ENCODE measurements around the gene TNFRSF1A. TPM values are rescaled to one million over a fixed set of nuclear protein-coding genes. Genes with fewer than 3 reads are reported as not detected.

TNFRSF1A gene
- total RNA-seq, 1 experiment from 2014 or later = 59.9 TPM

- Histone ChIP-seq H3K4ac (ENCODE audit: low read depth, low read length) (no peak overlapping the region), H3K27ac (ENCODE audit: insufficient read length, low read depth, low read length) (no peak overlapping the region), H3K4me2 (ENCODE audit: insufficient read depth, insufficient read length, low read length) (no peak overlapping the region), H2AK5ac (ENCODE audit: insufficient read length, low read length) (no peak overlapping the region), H2BK5ac (ENCODE audit: insufficient read length, low read length) (no peak overlapping the region), H2BK120ac (ENCODE audit: low read depth, low read length, poor library complexity, severe bottlenecking) (no peak overlapping the region), H3K56ac (ENCODE audit: insufficient read length, low read depth, low read length) (no peak overlapping the region), H2AFZ (ENCODE audit: low read length) (no peak overlapping the region), H3K14ac (ENCODE audit: insufficient read depth, low read length) (no peak overlapping the region), H3K23me2 (ENCODE audit: insufficient read length, low read depth, low read length, poor library complexity, severe bottlenecking) (peaks cover 5% of the 10 kb centered on the region), H3K4me1 (ENCODE audit: insufficient read depth, low read length) (no peaks in the 10 kb centered on the region; the same call in 1 of the 2 replicates), H3K79me1 (ENCODE audit: insufficient read depth, low read depth, low read length, poor library complexity, severe bottlenecking) (no peaks in the 10 kb centered on the region), H4K20me1 (ENCODE audit: control insufficient read depth, insufficient read depth, insufficient read length) (no peaks in the 10 kb centered on the region), H3K9me3 (ENCODE audit: control insufficient read depth, low read depth, low read length) (no peaks in the 10 kb centered on the region), H3K23ac (ENCODE audit: insufficient read length, low read depth, low read length) (no peak overlapping the region), H3K27me3 (ENCODE audit: insufficient read depth, low read length) (no peaks in the 10 kb centered on the region), H3K18ac (ENCODE audit: insufficient read length, low read depth, low read length) (no peak overlapping the region), H4K8ac (replicated peaks; ENCODE audit: insufficient read length, low read depth, low read length) (no peak overlapping the region), H2BK15ac (ENCODE audit: low read depth, low read length) (no peak overlapping the region), H2BK20ac (ENCODE audit: low read depth, low read length, poor library complexity, severe bottlenecking) (no peak overlapping the region), H3K9ac (ENCODE audit: extremely low read depth, insufficient read length, low read length) (no peak overlapping the region), H3T11ph (ENCODE audit: low read length) (no peak overlapping the region), H4K5ac (ENCODE audit: insufficient read length, low read depth, low read length) (no peak overlapping the region), H4K91ac (ENCODE audit: insufficient read length, low read depth, low read length) (no peak overlapping the region), H3K79me2 (ENCODE audit: insufficient read depth, low read length) (no peaks in the 10 kb centered on the region), H2BK12ac (ENCODE audit: insufficient read length, low read depth, low read length) (no peak overlapping the region)
- no peak overlapping the region for H3K4me3 Mint-ChIP-seq
- H3K9me3 Mint-ChIP-seq = no peaks in the 10 kb centered on the region; a peak in 1 of 5 replicates
- DNase-seq = no peak
- H3K27ac Mint-ChIP-seq = no peak overlapping the region
- peaks cover 22% of the 10 kb centered on the region for H3K27me3 Mint-ChIP-seq (ENCODE audit: low read depth)
- peaks cover 21 to 26% of the 10 kb centered on the region in 2 experiments for H3K4me1 Mint-ChIP-seq
- no peaks in the 10 kb centered on the region for H3K36me3 Mint-ChIP-seq (ENCODE audit: insufficient read depth in 1 of 3, low read depth in 3 of 3)
- TF ChIP-seq CTCF (conservative IDR thresholded peaks at IDR 0.05) = no peak
- no CpG with 5 or more reads among the region's 5 CpGs for WGBS (ENCODE audit: extremely low coverage, insufficient read length, low lambda C conversion rate)
Measured at GRCh38 chr12:6307529-6307928, 34.3 kb downstream of the TNFRSF1A start.

All from H9 (cell line).